Choroid plexus epithelial cell (primary cell): Measurements from ENCODE around the gene MIDN.
A peak's percentile ranks its signal among the peaks of the same experiment; 100 is the strongest.

Experiments
- DNase-seq: peaks from one replicate; pipeline ENCODE4 v3.0.0-alpha.2; 2010; ENCODE audit warnings: low read depth
- H3K4me3 ChIP-seq: 2 replicates; pipeline ENCODE4 v1.5.1; 2011; ENCODE audit warnings: low read depth, mild to moderate bottlenecking, control low read depth, low read length, moderate library complexity
- TF ChIP-seq, protein P1 (sequence below): conservative IDR thresholded peaks from 2 replicates; pipeline ENCODE4 v1.5.1; 2011; ENCODE audit warnings: low read depth, mild to moderate bottlenecking, control low read depth, inconsistent platforms, low read length, moderate library complexity

Gene MIDN

DNA sequence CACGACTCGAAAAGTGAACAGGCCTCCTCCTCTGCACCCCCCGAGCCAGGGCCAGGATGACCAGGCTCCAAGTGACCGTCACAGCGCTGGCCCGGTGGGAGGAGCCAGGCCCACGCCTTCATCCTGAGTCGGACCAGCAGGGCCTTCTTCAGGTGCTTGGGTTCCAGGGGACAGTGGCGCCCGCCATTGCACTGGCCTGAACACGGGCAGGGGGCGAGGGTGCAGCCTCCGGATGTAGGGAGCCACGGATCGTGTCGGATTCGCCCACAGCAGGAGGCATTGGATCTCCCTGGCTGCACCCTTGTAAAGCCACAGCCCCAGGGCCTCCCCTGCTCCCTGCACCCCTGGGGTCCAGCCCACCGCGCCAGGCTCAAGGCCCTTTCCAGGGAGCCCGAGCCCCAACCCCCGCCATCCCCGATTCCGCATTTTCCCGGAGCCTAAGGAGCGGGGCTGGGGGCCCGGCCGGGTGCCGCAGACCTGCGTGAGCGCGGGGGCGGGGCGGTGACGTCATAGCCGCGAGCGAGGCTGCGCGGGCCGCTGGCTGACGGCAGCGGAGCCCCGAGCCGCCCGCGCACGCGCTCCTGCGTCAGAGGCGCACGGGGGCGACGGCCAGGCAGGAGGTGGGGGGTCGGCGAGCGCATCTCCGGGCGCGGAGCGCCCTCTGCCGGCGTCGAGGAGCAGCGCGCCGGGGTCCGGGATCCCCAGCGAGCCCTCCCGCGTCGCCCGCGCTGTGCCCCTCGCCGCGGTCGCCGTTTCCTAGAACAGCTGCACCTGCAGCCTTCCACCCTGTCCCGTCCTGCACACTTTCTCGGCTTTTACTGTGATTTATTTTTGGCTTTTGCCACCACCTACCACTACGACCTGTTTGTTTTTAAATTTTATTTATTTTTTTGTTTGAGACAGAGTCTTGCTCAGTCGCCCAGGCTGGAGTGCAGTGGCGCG lies 8.3 kb upstream of the MIDN start:
- peak overlapping the region; percentile 57 for H3K4me3 ChIP-seq
- peak; percentile 93 for DNase-seq
- TF ChIP-seq, protein P1, sequence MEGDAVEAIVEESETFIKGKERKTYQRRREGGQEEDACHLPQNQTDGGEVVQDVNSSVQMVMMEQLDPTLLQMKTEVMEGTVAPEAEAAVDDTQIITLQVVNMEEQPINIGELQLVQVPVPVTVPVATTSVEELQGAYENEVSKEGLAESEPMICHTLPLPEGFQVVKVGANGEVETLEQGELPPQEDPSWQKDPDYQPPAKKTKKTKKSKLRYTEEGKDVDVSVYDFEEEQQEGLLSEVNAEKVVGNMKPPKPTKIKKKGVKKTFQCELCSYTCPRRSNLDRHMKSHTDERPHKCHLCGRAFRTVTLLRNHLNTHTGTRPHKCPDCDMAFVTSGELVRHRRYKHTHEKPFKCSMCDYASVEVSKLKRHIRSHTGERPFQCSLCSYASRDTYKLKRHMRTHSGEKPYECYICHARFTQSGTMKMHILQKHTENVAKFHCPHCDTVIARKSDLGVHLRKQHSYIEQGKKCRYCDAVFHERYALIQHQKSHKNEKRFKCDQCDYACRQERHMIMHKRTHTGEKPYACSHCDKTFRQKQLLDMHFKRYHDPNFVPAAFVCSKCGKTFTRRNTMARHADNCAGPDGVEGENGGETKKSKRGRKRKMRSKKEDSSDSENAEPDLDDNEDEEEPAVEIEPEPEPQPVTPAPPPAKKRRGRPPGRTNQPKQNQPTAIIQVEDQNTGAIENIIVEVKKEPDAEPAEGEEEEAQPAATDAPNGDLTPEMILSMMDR, result peak; percentile 57

GRCh38 chr19:1240925-1241324 lies 7.5 kb upstream of the MIDN start:
- no peak overlapping the region for H3K4me3 ChIP-seq
- TF ChIP-seq, protein P1, result no peak
- no peak for DNase-seq

DNA sequence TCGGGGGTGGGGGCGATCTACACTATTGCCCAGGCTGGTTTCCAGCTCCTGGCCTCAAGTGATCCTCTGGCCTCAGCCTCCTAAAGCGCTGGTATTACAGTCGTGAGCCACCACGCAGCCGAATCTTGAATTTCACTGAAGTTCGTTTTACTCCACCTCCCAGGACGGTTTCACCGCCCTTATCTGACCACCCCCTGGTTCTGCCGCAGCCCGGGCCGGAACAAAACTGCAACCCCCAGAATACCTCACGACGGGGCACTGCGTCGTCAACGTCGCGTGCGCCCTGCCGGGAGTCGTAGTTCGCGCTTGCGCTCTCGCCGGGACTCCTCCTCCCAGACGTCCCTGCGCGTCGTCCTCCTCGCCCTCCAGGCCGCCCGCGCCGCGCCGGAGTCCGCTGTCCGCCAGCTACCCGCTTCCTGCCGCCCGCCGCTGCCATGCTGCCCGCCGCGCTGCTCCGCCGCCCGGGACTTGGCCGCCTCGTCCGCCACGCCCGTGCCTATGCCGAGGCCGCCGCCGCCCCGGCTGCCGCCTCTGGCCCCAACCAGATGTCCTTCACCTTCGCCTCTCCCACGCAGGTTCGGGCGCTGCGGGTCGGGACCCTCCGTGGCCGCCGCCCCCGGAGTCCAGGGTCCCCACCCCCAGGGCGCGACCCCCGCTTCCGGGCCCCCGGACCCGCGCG lies 6.8 kb upstream of the MIDN start, which contains the start of gene ATP5F1D:
Gene ATP5F1D (plus strand): TSS at position 335 of the 679 bp plus-strand sequence. CDS start 100 bp downstream, at position 435.
- DNase-seq, result peak; percentile 98
- peak within 1 kb of the TSS; percentile 72 for H3K4me3 ChIP-seq
- TF ChIP-seq, protein P1, result no peak

GRCh38 chr19:1243768-1244692 lies 4.4 kb upstream of the MIDN start:
- peak; percentile 88 for DNase-seq
- no peak overlapping the region for H3K4me3 ChIP-seq
- TF ChIP-seq, protein P1, result peak; percentile 82

DNA sequence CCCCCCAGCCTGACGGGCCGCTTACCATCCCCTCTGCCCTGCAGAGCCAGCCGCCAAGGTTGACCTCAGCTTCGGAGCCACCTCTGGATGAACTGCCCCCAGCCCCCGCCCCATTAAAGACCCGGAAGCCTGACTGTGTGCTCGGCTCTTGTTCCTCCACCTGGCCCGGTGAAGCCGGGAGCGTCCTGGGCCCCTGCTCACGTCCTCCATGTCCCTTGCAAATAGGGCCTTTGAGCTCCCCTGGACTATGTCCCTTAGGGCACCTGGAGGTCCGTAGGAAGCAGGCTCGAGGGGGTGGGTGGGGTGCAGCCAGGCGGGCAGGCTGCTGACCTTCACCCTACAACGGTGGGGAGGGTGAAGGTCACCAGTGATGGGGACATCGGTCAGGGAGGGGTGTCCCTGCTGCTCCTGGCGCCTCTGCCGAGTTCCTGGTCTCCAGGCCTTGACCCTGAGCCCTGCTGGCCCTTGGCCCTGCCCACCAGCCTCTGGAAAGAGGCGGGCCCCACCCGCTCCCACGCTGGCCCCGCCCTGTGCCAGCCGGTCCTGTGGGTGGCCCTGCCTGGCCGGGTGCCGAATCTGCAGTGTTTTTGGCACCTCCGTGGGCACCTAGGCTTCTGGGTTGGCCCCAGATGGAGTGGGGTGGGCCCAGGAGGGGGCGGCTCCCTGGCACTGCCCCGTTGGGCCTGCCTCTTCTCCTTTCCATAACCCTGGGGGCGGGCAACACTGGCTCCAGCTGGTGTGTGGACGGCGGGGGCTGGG lies 3.5 kb upstream of the MIDN start:
- no peak for DNase-seq
- TF ChIP-seq, protein P1, result no peak
- no peak overlapping the region for H3K4me3 ChIP-seq
